NCI-H1417 (cell line): ENCODE measurements around the gene UBR3.
"Not testable (repeated sequence)": the region's sequence is repeated elsewhere in the genome, so short reads cannot be mapped to it uniquely, and the experiment has no call there.

Experiments
- DNase-seq, 3 experiments: peaks; one replicate each; lab custom pipeline; 2025; lab: John Stamatoyannopoulos, UW

UBR3 gene

DNA sequence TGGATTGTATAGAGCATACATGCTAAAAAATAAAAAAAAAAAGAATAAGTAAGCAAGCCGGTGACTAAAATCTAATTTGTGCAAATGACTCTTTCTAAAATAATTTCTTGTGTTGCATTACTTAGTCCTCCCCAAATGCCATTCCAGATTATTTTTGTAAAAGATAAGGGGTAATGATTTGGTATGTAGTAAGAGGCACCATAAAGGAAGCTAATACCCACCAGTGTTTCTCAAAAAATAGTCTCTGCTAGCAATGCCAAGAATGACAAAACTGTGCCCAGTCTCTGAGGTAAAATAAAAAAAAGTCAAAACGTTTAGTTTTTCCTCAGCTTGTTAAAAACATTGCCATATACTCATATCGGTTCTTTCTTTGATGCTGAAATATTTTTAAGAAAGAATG is 5.2 kb upstream of the UBR3 start:
- DNase-seq: no peak

- DNase-seq: no peak
Observed at GRCh38 chr2:169822785-169823392, 4.4 kb upstream of the UBR3 start.

GRCh38 chr2:169823996-169824372 is 3.3 kb upstream of the UBR3 start:
- DNase-seq: no peak

- peak; percentile 56 to 78 (median 63) for DNase-seq
Observed at GRCh38 chr2:169824373-169825333, 2.6 kb upstream of the UBR3 start, which contains the start of gene METTL5. Gene METTL5, minus strand, starts transcription at chr2:169824905. Its CDS starts 308 bp downstream, at chr2:169824597.

DNA sequence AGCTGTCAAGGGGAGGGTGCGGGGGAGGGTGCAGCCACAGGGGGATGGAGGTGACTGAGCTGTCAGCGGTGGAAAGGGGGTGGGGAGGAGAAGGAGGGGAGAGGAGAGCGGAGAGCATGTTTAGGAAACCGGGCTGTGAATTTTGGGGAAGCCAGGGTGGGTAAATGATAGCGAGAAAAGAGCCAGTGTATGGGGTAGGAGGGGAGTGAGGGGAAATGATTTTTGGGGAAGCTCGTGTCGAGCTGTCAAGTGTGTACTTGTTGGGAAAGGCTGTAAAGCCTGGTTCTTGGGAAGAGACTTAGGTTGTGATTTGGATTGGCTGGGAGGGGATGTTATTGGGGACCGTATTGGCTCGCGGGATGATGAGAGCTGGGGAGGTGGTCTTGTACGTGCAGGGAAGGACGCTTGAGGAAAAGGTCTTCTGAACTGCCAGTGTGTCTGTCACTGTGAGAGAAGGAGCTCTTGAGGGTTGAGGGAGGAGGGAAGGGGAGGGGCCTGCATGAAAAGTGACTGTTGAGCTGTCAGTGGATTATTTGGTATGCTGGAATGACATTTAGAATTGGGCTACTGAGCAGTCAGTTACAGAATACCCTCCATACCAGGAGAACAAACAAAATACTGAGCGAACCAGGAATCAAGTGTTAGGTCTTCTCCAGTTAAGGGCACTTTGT is 1.0 kb downstream of the UBR3 start:
- DNase-seq: peak; percentile 4 to 50 (median 13)

DNA sequence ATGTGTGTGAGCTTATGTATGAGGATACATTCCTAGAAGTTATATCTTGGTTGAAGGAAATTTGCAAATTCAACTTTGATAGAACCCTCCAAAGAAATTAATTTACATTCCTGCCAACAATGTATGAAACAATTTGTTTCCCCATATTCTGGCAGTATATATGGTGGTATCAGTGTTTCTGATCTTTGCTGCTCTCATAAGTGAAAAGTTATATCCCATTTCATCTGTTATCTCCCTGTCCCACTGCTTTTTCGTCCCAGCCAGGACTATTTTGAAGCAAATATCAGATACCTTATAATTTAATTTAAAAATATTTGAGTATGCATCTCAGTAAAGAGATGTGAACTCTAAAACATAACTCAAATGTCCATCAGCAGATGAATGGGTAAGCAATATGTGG is 7.1 kb downstream of the UBR3 start:
- no peak for DNase-seq

DNA sequence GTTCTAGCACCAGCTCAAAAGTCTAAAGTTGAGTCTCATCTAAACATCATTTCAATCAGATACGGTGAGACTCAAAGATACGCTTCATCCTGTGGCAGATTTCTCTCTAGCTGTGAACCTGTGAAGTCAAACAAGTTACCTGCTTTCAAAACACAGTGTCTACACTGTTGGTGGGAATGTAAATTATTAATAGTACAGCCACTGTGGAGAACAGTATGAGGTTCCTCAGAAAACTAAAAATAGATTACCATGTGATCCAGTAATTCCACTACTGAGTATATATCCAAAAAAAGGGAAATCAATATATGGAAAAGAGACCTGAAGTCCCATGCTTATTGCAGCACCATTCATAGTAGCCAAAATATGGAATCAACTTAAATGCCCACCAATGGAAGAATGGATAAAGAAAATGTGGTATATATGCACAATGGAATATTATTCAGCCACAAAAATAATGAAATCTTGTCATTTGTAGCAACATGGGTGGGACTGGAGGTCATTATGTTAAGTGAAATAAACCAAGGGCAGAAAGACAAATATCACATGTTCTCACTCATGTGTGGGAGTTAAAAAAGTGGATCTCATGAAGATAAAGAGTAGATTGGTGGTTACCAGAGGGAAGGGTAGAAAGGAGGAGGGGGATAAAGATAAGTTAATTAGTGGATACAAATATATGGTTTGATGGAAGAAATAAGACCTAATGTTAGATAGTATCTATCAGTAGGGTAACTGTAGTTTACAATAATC is 11.7 kb downstream of the UBR3 start:
- no peak for DNase-seq

- DNase-seq: no peak
Observed at GRCh38 chr2:169839954-169840746, 12.9 kb downstream of the UBR3 start.

GRCh38 chr2:169840747-169841142 is 13.5 kb downstream of the UBR3 start:
- no peak for DNase-seq

- DNase-seq: not testable (repeated sequence)
Observed at GRCh38 chr2:169841625-169842024, 14.4 kb downstream of the UBR3 start.

- DNase-seq: no peak
Observed at GRCh38 chr2:169845016-169845415, 17.8 kb downstream of the UBR3 start.

DNA sequence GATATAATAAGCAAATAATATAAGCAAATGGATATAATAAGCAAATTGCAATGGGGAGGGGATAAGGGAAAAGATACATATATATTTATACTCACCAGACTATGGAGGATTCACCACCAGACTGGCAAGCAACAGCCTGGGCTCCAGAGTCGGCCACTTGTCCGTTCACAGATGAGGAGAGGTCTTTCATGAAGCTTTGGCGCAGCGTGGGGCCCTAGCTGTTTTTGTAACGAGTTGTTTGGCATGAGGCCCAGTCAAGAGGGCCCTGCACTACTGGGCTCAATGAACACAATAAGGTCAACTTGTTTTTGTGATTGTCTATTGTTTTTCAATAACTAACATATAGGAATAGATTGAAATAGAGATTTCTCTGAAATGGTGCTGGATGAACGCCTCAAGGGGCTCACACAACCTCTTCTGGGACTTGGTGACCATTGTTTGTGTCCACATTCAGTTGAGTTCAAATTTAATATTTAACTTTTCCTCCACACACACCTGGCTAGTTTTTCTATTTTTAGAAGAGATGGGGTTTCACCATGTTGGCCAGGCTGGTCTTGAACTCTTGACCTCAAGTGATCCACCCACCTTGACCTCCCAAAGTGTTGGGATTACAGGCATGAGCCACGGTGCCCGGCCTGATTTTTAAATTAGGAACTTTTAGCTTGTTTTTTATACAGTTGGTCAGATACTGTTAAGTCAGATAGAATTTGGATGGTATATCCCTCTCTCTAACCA is 21.9 kb downstream of the UBR3 start:
- not testable (repeated sequence) for DNase-seq

DNA sequence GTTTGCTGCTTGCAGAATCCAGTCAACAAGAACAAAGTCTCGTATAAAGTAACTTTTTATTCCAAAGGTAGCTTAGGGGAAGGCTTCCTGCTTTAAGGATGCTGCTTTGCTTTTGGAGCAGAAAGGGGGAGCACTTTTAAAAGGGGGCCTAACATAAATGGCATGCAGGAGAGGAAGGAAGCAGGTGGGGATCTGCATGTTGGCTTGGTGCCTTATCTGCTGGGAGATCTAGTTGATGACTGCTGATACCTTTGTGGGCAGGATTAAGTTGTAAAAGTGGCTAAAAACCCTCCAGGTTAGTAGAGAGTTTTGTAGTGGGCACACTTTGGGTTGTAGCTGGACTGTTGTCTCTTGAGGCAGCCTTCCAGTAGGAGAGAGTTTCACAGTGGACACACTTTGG is 22.5 kb downstream of the UBR3 start:
- no peak for DNase-seq

DNA sequence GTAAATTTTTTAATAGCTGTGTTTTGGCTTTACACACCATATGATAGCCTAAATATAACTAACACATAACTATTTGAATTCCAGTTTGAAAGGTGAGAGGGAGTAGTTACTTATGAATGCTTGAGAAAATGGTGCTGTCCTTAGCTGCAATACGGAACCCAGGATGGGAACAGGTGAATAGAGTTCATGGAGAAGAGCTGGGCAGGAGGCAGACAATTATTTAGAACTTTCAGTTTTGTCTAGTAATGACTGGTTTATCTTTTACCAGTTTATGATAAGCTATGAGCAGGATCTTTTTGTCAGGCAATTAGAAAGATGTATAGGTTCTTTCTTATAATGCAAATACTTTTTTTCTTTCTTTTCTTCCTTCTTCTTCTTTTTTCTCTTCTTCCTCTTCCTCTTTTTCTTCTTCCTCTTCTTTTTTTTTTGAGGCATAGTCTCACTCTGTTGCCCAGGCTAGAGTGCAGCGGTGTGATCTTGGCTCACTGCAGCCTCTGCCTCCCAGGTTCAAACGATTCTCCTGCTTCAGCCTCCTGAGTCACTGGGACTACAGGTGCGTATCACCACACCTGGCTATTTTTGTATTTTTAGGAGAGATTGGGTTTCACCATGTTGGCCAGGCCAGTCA is 25.9 kb downstream of the UBR3 start:
- no peak for DNase-seq

DNA sequence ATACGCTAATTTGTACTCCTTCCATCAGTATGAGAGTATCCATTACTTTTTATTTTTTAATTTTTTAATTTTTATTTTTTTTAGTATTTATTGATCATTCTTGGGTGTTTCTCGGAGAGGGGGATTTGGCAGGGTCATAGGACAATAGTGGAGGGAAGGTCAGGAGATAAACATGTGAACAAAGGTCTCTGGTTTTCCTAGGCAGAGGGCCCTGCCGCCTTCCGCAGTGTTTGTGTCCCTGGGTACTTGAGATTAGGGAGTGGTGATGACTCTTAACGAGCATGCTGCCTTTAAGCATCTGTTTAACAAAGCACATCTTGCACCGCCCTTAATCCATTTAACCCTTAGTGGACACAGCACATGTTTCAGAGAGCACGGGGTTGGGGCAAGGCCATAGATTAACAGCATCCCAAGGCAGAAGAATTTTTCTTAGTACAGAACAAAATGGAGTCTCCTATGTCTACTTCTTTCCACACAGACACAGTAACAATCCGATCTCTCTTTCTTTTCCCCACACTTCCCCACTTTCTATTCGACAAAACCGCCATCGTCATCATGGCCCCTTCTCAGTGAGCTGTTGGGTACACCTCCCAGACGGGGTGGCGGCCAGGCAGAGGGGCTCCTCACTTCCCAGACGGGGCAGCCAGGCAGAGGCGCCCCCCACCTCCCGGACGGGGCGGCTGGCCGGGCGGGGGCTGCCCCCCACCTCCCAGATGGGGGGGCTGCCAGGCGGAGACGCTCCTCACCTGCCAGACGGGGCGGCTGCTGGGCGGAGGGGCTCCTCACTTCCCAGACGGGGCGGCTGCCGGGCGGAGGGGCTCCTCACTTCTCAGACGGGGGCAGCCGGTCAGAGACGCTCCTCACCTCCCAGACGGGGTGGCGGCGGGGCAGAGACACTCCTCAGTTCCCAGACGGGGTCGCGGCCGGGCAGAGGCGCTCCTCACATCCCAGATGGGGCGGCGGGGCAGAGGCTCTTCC is 28.3 kb downstream of the UBR3 start:
- DNase-seq: not testable (repeated sequence)

GRCh38 chr2:169859423-169859822 is 32.2 kb downstream of the UBR3 start:
- DNase-seq: no peak

DNA sequence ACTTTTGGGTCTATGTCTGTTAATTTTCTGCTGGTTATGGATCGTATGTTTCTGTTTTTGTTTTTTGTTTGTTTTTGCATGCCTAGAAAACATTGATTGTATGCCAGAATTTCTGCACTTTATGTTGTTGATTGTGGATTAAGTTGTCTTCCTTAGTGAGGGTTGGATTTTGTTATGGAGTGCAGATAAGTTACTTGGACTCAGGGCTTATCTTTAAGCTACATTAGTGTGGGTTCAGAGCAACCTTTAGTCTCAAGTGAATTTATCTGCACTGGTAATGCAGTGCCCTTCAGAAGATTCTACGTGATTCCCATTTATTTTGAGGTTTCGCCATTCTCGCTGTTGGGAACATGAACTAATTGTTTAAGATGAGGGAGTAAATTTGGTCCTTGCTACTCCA is 32.9 kb downstream of the UBR3 start:
- no peak for DNase-seq

DNA sequence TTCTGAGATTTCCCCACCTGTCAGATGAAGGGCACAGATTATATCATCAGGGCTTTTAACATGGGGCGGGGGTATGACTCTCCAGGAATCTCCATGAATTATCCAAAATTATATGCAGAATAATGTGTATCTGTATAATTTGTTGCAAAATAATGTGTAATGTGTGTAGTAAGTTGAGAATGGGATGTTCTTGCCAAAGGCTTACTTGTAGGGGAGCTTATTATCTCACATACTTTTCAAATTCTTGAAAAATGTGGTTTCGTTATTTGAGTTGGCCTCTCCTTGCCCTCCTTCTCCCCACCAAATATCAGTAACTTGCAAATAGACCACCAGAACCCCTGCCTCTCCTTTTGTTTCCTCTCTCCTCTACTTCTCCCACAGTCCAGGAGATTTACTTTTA is 35.6 kb downstream of the UBR3 start:
- no peak for DNase-seq

DNA sequence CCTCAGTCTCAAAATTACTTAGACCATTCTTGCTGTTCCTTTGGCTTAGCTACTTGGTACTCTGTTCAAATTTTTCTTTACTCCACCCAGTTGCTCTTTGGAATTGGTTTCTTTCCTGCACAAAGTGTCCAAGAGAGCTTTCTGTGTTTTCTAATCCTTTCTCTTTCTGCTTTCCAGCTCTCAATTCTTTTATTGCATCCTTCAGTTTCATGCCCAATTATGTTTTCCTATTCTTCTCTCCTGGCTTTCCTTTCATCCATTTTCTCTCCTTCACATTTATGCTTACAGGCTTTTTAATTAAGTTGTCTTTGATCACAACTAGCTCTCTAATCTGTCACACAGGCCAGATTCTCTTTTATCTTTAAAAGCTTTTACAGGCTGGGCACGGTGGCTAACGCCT is 38.2 kb downstream of the UBR3 start:
- DNase-seq: no peak
